ENCODE measurements around the gene ERBB4. TPM values are rescaled to one million over a fixed set of nuclear protein-coding genes. Genes with fewer than 3 reads are reported as not detected.

Gene ERBB4
- total RNA-seq, 1 donor from 2014 or later, result not detected

DNA sequence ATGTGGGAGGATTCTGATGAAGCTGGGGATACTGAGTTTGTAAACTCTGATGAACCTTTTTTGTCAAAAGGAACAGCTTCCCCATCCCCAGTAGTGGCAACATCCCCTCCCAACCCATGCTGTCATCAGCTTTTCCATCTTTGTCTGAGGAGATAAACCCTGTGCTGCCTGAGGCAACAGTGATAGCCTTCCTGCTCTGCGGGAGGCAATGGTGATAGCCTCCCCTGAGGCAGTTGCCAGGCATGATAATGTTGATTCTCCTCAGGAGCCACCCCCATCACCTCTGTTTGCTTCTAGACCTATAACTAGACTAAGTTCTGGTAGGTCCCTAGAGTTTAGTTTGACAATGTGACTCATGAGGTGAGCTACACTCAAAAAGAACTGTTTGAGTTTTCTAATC lies 97.5 kb downstream of the ERBB4 start:
- no peaks in the 10 kb centered on the region for H3K27me3 Mint-ChIP-seq
- no peak overlapping the region for H3K27ac Mint-ChIP-seq
- H3K4me3 Mint-ChIP-seq, result no peak overlapping the region
- no peaks in the 10 kb centered on the region for H3K9me3 Mint-ChIP-seq
- DNase-seq, result no peak
- intact Hi-C loops (cut with micrococcal nuclease), result no loop called here
- no peaks in the 10 kb centered on the region for H3K4me1 Mint-ChIP-seq
- no peaks in the 10 kb centered on the region for H3K36me3 Mint-ChIP-seq (ENCODE audit: low read depth)

DNA sequence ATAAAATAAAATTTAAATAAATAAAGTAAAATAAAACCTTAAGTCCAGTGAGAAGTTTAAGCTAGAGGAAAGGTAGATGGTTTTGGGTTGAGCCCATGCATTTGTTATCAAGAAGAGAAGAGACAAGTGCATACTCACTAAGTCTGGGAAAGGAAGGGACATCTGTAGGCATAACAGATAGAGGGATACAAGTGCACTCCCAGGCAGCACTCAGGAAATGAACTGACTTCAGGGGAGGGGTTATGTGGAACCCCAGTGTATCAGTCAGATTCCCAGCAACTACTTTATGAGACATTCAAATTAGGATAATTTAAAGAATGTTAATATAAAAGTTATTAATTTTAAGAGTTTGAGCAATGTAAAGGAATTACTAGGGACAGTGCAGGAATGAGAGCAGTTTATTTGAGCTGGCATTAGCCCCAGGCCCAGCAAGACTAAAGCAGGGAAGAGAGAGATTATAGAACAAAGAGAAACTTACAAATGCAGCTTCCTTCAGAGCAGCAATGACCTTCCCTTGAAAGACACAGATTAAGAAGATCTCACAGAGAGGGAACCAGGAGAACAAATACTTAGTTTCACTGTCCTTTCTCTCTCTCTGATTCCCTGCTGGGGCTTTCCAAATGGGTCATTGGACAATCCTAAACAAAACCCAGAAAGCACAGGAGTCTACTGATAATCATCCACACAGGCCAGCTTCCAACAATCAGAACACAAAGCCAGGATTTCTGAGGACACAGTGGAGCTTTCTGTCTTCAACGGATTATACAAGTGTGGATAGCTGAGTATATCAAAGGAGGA lies 109.7 kb downstream of the ERBB4 start:
- no peak overlapping the region for H3K27ac Mint-ChIP-seq
- H3K4me1 Mint-ChIP-seq, result no peaks in the 10 kb centered on the region
- no peaks in the 10 kb centered on the region for H3K36me3 Mint-ChIP-seq (ENCODE audit: low read depth)
- DNase-seq, result no peak
- H3K27me3 Mint-ChIP-seq, result no peaks in the 10 kb centered on the region
- no peaks in the 10 kb centered on the region for H3K9me3 Mint-ChIP-seq
- intact Hi-C loops (cut with micrococcal nuclease), result no loop called here
- H3K4me3 Mint-ChIP-seq, result no peak overlapping the region

GRCh38 chr2:212427638-212428037 lies 111.0 kb downstream of the ERBB4 start:
- Mint-ChIP-seq H3K4me3 (no peak overlapping the region), H3K27ac (no peak overlapping the region), H3K4me1 (no peaks in the 10 kb centered on the region), H3K27me3 (no peaks in the 10 kb centered on the region), H3K36me3 (ENCODE audit: low read depth) (no peaks in the 10 kb centered on the region), H3K9me3 (no peaks in the 10 kb centered on the region)
- intact Hi-C loops (cut with micrococcal nuclease), result no loop called here
- no peak for DNase-seq

GRCh38 chr2:212426637-212427412 lies 111.8 kb downstream of the ERBB4 start:
- Mint-ChIP-seq H3K4me1 (no peaks in the 10 kb centered on the region), H3K36me3 (ENCODE audit: low read depth) (no peaks in the 10 kb centered on the region), H3K27me3 (no peaks in the 10 kb centered on the region), H3K4me3 (no peak overlapping the region), H3K9me3 (no peaks in the 10 kb centered on the region), H3K27ac (no peak overlapping the region)
- no peak for DNase-seq
- intact Hi-C loops (cut with micrococcal nuclease), result no loop called here

- Mint-ChIP-seq H3K9me3 (no peaks in the 10 kb centered on the region), H3K36me3 (ENCODE audit: low read depth) (no peaks in the 10 kb centered on the region), H3K4me3 (no peak overlapping the region), H3K4me1 (no peaks in the 10 kb centered on the region), H3K27me3 (no peaks in the 10 kb centered on the region), H3K27ac (no peak overlapping the region)
- DNase-seq, result no peak
- intact Hi-C loops (cut with micrococcal nuclease), result no loop called here
Measured at GRCh38 chr2:212424082-212424481, 114.5 kb downstream of the ERBB4 start.

- no peak overlapping the region for H3K27ac Mint-ChIP-seq
- no peak for DNase-seq
Measured at GRCh38 chr2:212423089-212423488, 115.5 kb downstream of the ERBB4 start.

GRCh38 chr2:212421556-212422334 lies 116.9 kb downstream of the ERBB4 start:
- Mint-ChIP-seq H3K27me3 (no peaks in the 10 kb centered on the region), H3K4me1 (no peaks in the 10 kb centered on the region), H3K27ac (no peak overlapping the region), H3K36me3 (ENCODE audit: low read depth) (no peaks in the 10 kb centered on the region), H3K9me3 (no peaks in the 10 kb centered on the region), H3K4me3 (no peak overlapping the region)
- intact Hi-C loops (cut with micrococcal nuclease), result no loop called here
- DNase-seq, result no peak

More at GRCh38 chr2:212423089-212423488, 115.5 kb downstream of the ERBB4 start:
- H3K4me1 Mint-ChIP-seq, result no peaks in the 10 kb centered on the region
- intact Hi-C loops (cut with micrococcal nuclease), result no loop called here
- H3K36me3 Mint-ChIP-seq (ENCODE audit: low read depth), result no peaks in the 10 kb centered on the region
- H3K27me3 Mint-ChIP-seq, result no peaks in the 10 kb centered on the region
- H3K4me3 Mint-ChIP-seq, result no peak overlapping the region
- H3K9me3 Mint-ChIP-seq, result no peaks in the 10 kb centered on the region

GRCh38 chr2:212416086-212416485 lies 122.5 kb downstream of the ERBB4 start:
- Mint-ChIP-seq H3K36me3 (ENCODE audit: low read depth) (no peaks in the 10 kb centered on the region), H3K27ac (no peak overlapping the region), H3K27me3 (no peaks in the 10 kb centered on the region), H3K4me3 (no peak overlapping the region), H3K9me3 (no peaks in the 10 kb centered on the region), H3K4me1 (no peaks in the 10 kb centered on the region)
- no peak for DNase-seq
- intact Hi-C loops (cut with micrococcal nuclease), result no loop called here

DNA sequence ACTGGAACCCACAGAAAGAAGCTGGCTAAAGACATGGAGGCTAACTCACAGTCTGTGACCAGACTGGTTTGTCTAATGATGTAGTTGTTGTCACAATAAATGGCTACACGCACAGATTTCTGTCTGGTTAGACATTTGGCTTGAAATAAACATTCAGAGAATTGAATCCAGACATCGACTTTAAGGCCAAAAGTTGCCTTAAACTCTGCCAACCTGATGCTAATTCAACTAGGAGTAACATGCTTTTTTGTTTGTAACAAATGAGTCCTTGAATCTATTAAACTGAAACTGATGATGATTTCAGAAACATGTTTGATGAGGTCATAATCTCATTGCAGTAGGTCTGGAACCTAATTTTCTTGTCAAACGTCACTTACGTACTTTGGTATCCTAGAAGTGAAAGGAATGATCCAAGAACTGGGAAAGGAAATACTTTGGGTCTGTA lies 123.8 kb downstream of the ERBB4 start:
- intact Hi-C loops (cut with micrococcal nuclease), result no loop called here
- no peaks in the 10 kb centered on the region for H3K9me3 Mint-ChIP-seq
- no peaks in the 10 kb centered on the region for H3K36me3 Mint-ChIP-seq (ENCODE audit: low read depth)
- H3K4me3 Mint-ChIP-seq, result no peak overlapping the region
- no peaks in the 10 kb centered on the region for H3K4me1 Mint-ChIP-seq
- no peaks in the 10 kb centered on the region for H3K27me3 Mint-ChIP-seq
- no peak for DNase-seq
- H3K27ac Mint-ChIP-seq, result no peak overlapping the region

- no peak overlapping the region for H3K27ac Mint-ChIP-seq
- H3K27me3 Mint-ChIP-seq, result no peaks in the 10 kb centered on the region
- DNase-seq, result no peak
- no peaks in the 10 kb centered on the region for H3K9me3 Mint-ChIP-seq
- H3K36me3 Mint-ChIP-seq (ENCODE audit: low read depth), result no peaks in the 10 kb centered on the region
- H3K4me3 Mint-ChIP-seq, result no peak overlapping the region
- H3K4me1 Mint-ChIP-seq, result no peaks in the 10 kb centered on the region
- intact Hi-C loops (cut with micrococcal nuclease), result no loop called here
Measured at GRCh38 chr2:212409560-212409959, 129.0 kb downstream of the ERBB4 start.

DNA sequence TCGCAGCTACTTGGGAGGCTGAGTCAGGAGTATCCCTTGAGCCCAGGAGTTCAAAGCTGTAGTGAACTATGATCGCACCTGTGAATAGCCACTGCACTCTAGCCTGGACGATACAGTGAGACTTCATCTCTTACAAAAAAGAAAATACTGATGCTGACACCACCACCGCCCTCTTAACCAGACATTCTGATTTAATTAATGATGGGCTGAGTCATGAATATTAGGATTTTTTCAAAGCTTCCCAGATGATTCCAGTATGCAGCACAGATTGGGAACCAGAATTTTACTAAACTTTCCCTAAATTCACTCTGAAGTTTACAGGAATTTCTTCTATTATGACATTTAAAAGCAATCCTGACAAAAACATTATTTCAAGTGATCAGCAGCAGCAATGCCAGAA lies 130.1 kb downstream of the ERBB4 start:
- no peaks in the 10 kb centered on the region for H3K9me3 Mint-ChIP-seq
- H3K27me3 Mint-ChIP-seq, result no peaks in the 10 kb centered on the region
- no peak overlapping the region for H3K27ac Mint-ChIP-seq
- no peak for DNase-seq
- intact Hi-C loops (cut with micrococcal nuclease), result no loop called here
- H3K4me1 Mint-ChIP-seq, result no peaks in the 10 kb centered on the region
- H3K36me3 Mint-ChIP-seq (ENCODE audit: low read depth), result no peaks in the 10 kb centered on the region
- H3K4me3 Mint-ChIP-seq, result no peak overlapping the region

- no peaks in the 10 kb centered on the region for H3K36me3 Mint-ChIP-seq (ENCODE audit: low read depth)
- no peaks in the 10 kb centered on the region for H3K27me3 Mint-ChIP-seq
- no peak overlapping the region for H3K27ac Mint-ChIP-seq
- no peak for DNase-seq
- no peaks in the 10 kb centered on the region for H3K4me1 Mint-ChIP-seq
- no peaks in the 10 kb centered on the region for H3K9me3 Mint-ChIP-seq
- intact Hi-C loops (cut with micrococcal nuclease), result no loop called here
- H3K4me3 Mint-ChIP-seq, result no peak overlapping the region
Measured at GRCh38 chr2:212406716-212407115, 131.9 kb downstream of the ERBB4 start.

DNA sequence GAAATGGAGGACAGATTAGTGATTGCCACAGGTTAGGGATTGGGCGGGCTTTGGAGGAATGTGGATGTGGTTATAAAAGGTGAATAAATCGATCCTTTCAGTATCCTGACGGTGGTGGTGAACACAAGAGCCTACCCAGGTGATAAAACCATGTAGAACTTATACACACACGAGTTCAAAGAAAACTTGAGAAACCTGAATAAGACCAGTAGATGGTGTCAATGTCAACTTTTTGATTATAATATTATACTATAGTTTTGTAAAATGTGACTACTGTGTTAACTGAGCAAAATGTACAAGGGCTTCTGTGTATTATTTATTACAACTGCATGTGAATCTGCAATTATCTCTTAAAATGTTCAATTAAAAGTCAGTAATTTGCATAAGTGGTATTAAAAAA lies 136.3 kb downstream of the ERBB4 start:
- intact Hi-C loops (cut with micrococcal nuclease), result no loop called here
- DNase-seq, result no peak
- Mint-ChIP-seq H3K36me3 (ENCODE audit: low read depth) (no peaks in the 10 kb centered on the region), H3K27ac (no peak overlapping the region), H3K9me3 (no peaks in the 10 kb centered on the region), H3K4me1 (no peaks in the 10 kb centered on the region), H3K4me3 (no peak overlapping the region), H3K27me3 (no peaks in the 10 kb centered on the region)

GRCh38 chr2:212398316-212398715 lies 140.3 kb downstream of the ERBB4 start:
- Mint-ChIP-seq H3K36me3 (ENCODE audit: low read depth) (no peaks in the 10 kb centered on the region), H3K27me3 (no peaks in the 10 kb centered on the region), H3K4me1 (no peaks in the 10 kb centered on the region), H3K9me3 (no peaks in the 10 kb centered on the region), H3K27ac (no peak overlapping the region), H3K4me3 (no peak overlapping the region)
- intact Hi-C loops (cut with micrococcal nuclease), result no loop called here
- DNase-seq, result no peak
